Activated CD8-positive, alpha-beta memory T cell treated with anti-CD3 and anti-CD28 coated beads, Interleukin-2, amount 50 U/mL, for 1 hour (primary cell): ENCODE measurements around the gene RASSF8.
A peak's percentile ranks its signal among the peaks of the same experiment; 100 is the strongest.
"Not testable (repeated sequence)": the region's sequence is repeated elsewhere in the genome, so short reads cannot be mapped to it uniquely, and the experiment has no call there.

Experiments
- DNase-seq: peaks from one replicate; pipeline ENCODE4 v3.0.0-alpha.2; 2020; ENCODE audit errors: extremely low read depth

The RASSF8 gene

DNA sequence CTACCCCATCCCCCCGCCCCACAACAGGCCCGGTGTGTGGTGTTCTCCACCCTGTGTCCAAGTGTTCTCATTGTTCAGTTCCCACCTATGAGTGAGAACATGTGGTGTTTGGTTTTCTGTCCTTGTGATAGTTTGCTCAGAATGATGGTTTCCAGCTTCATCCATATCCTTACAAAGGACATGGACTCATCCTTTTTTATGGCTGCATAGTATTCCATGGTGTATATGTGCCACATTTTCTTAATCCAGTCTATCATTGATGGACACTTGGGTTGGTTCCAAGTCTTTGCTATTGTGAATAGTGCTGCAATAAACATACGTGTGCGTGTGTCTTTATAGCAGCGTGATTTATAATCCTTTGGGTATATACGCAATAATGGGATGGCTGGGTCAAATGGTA is 98.8 kb downstream of the RASSF8 start:
- DNase-seq = not testable (repeated sequence)

GRCh38 chr12:26058308-26058707 is 99.8 kb downstream of the RASSF8 start:
- no peak for DNase-seq

DNA sequence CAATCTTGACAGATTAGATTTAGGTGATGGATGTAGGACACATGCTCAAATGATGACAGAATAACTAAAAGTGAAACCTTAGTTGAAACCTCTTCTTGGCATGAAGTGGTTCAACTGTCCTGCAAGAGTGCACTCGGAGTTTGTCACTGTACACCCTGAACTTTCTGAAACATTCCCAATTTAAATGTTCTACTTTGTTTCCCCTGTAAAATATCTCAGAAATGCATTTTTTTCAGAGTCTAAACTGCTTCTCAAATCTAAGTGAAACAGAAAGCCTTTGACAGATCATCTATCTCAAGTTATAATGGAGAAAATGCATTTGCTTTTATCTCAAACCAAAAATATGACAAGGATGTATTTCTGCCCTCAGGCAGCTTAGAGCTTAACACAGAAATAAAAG is 100.3 kb downstream of the RASSF8 start:
- no peak for DNase-seq

DNA sequence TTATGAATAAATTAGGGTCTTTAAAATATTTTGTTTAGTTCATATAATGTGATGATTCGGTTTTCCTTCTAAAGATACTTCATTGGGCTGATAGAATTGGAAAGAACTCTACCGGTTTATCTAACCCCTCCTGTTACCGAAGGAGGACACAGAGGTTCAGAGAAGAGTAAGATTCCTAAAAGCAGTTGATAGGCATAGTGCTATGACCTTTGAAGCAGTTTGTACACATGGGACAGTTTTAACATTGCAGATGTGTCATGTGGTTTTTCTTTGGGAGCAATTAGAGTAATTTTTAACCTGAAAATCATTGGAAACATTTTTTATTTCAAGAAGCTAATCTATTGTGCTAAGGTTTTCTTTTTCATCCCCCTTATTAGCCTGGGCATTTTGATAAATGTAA is 103.5 kb downstream of the RASSF8 start:
- DNase-seq = no peak

DNA sequence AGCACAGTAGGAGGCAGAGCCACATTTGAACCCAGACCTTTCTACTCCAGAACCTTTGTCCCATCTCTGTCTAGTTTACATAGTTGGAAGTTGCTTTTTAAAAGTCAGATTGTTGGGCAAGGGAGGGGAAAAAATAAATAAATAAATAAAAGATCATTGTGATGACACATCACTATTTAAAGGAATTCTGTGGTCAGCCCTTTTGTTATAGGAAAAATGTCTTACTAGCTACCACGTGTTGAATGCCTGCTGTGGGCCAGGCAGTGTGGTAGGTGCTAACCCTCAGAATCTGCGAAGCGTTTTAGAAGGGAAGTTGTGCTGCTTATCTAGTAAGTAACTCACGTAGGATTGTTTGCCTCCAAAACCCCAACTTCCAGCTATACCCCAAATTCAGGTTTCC is 104.1 kb downstream of the RASSF8 start:
- no peak for DNase-seq

DNA sequence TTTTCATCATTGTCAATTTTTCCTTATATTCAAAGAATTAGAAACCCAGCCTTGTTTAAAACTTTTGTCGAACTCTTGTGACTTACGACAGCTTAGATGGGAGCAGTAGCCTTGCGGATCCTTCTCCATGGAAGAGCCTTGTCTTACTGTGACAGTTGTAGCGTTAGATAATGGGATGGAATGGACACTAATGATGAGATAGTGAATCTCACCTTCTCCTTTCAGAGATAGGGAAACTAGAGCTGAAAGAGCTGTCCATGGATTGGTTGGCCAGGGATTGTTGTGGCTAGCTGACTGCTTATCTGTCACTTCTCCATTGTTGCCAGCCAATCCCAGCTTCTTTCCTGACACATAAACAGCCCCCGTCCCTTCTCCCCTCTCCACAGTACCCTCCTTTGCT is 107.0 kb downstream of the RASSF8 start:
- DNase-seq = no peak

GRCh38 chr12:26068503-26068902 is 110.0 kb downstream of the RASSF8 start:
- no peak for DNase-seq

GRCh38 chr12:26069796-26070195 is 111.3 kb downstream of the RASSF8 start:
- DNase-seq = no peak

DNA sequence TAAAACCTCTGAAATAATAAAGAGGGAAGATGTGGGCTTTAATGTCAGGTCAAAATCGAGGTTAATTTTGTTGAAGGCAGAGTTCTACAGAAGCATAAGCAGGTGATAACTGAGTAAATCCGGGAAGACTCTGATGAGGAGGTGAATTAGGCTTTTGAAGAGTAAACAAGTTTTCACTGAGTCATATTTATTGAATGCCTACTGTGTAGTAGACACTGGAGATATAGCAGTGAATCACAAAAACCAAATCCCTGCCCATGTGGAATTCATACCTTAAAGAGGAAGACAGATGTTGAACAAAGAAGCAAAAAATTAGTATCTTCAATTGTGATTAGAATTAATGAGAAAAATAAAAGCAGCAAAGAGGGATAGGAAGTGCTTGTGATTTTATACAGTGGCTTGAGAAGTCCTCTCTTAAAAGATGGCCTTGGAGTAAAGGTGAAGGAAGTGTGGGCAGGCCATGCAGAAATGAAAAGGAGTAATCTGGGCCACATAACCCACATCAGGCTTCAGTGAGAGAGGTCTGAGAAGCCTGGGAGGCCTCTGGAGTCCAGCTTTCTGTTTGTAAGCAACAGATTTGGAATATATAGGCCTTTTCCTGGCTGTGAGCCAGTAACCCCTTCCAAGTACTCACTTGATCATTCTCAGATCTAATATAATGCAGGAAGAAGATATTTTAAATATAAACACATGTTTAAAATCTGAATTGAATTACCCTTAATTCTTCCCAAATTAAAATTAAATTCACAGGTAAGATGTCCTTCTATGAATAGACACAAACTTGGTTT is 119.6 kb downstream of the RASSF8 start:
- DNase-seq = no peak

GRCh38 chr12:26080911-26081310 is 122.4 kb downstream of the RASSF8 start:
- no peak for DNase-seq

GRCh38 chr12:26086936-26087335 is 128.5 kb downstream of the RASSF8 start:
- no peak for DNase-seq

DNA sequence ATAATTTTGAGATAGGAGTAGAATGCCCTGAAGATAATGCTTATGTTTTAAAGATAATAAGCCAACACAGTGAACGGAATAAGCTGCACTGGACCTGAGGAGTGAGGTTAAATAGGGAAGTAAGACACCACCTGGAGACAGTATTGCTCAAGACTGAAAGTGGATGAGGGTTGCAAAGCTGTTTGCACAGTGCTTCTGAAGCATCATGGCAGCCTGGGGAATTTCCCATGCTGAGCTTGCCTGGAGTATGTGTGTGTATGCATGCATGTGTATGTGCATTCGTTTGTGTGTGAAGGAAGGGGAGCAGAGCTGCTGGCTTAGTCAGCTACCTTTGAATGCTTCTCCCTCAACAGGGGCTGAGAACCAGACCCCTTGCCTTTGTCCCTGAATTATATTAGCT is 130.5 kb downstream of the RASSF8 start:
- DNase-seq = no peak

- no peak for DNase-seq
These were observed 132.5 kb downstream of the RASSF8 start for GRCh38 chr12:26090836-26091510.

DNA sequence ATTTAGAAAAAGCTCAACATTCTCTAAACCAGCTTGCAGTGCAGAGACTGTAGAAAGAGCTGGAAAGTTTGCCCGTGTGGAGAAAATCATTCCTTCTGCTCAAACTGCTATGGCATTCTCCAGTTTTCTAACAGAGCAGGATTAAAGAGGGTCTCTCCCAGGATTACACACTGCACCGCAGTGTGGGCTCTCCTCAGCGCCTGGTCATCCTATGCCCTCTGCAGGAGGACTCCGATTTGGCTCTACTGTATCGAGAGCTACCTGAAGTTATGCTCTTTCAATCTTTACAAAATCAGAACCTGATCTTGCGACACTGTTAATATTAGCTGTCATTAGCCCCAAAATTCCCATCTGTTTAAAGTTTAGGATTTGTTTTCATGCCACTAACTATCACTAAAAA is 133.3 kb downstream of the RASSF8 start:
- DNase-seq = no peak

GRCh38 chr12:26092346-26093105 is 134.0 kb downstream of the RASSF8 start:
- no peak for DNase-seq

DNA sequence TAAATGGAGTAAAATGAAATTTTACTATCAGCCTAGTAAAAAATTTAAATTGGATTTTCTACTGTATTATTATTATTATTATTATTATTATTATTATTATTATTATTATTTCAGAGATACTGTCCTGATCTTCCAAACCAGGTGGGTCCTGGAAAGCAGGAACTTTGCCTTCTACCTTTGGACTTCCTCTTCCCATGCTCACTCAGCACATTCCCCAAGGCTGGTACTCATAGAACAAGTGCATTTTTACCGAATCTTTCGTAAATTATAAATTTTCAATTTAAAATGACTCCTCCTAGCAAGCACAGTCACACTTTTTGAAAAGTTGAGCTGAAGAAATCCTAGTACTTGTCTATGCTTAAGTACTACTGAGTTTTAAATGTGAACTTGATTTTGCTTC is 136.7 kb downstream of the RASSF8 start:
- no peak for DNase-seq

DNA sequence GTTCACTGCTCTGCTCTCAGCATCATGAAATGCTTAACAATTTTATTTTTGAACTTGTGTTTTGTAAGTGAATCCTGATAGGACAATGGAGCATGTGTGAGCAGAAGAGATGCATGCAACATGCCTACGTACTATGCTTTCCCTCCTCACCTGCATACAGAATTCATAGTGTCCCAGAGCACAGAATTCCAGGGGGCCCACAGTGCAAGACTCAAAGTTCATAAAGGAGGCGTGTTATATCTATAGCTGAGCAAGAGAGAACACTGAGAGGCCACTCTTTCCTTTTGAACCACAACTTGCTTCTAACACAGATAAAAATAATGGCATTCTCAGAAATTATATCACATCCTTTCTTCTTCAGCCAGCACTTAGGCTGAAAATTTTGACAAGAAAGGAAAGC is 137.6 kb downstream of the RASSF8 start:
- no peak for DNase-seq

DNA sequence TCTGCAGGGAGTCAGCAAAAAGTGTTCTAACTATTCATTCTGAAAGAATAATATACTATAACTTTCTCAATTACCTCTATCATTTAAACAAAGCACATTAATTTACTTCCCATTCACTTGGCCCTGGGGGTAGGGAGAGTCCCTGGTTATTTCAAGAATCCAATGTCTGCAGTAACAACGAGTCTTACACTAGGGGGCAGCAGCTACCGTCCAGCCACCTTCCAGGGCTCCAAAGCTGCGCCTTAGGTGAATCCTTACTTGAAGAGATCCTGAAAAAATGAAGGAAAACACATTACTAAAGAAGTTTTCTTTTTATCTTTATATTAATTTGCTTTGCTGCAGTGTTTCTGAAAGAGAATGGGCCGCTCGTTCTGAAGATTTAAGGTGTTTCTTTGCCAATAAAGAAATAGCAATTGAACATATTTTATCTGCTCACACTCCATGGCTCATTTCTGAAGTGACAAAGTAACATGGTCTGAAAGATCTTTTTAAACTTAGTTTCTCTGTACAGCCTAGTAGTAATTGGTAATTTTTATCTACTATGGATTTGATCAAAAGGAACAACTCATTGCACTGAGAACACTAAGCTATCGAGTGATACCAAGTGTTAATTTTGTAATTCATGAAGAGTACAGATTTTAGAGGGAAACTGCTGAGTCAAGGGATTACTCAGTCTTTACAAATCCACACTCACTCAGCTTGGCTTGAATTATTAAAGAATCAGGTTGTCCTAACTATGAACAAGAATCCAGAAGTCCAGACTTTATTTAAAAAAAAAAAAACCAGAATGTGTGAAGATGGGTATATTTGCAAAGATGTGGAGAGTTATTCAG is 138.8 kb downstream of the RASSF8 start:
- DNase-seq = peak; percentile 13

GRCh38 chr12:26100666-26101349 is 142.3 kb downstream of the RASSF8 start:
- no peak for DNase-seq

DNA sequence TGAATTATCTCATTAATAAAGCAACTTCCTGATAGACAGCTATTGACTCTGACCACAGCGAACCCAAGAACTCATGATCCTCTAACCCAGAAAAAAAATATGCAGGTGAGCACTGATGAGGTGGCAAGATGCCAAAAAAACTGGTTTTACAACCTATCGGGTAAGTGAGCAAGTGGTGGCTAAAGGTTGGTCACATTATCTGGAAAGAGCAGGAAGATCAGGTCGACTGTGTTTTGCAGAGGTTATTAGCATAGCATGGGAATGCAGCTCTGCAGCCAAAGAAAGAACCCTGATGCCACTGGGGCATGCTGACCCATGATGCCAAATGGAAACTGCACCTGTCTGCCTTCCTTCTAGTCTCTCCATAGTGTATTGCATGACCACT is 142.9 kb downstream of the RASSF8 start:
- no peak for DNase-seq

DNA sequence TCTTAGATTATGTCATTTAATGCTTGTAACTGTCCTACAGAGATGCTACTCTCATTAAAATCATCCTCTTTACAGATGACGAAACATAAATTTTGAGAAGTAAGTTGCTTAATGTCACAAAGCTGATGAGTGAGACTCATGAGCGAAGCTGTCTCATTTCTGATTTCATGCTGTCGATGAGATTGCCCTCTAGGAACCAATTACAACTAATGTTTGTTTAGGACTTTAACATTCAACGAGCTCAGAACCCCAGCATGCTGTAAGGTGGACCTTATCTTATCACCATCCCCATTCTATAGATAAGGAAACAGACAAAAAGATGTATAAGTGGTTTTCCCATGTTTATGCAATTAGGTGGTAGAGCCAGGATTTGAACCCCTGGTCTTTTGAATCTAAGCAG is 143.3 kb downstream of the RASSF8 start:
- no peak for DNase-seq
